Gastrocnemius medialis (tissue), 4 donors: Measurements from ENCODE around the gene IL13.

Source experiments
- POLR2A ChIP-seq, 2 donors: fragments of 450-650 bp; IDR thresholded peaks; one replicate each; pipeline ENCODE4 v1.6.1; 2017; ENCODE audit warnings: antibody characterized with exemption in 2 of 2, mild to moderate bottlenecking in 2 of 2, moderate library complexity in 2 of 2
- TF ChIP-seq, protein P1 (sequence below), 5 experiments: fragments of 450-650 bp in 3 of 5; fragments of 200-600 bp in 2 of 5; sonication (generic) in 2 of 5; IDR thresholded peaks in 4 of 5; conservative IDR thresholded peaks in 1 of 5; 1 replicate in 4 of 5; 2 replicates in 1 of 5; pipeline ENCODE4 v1.5.1; 2016 to 2019; ENCODE audit warnings: antibody characterized with exemption in 5 of 5, mild to moderate bottlenecking in 3 of 5, moderate library complexity in 3 of 5

GRCh38 chr5:132689513-132689912, 31.5 kb downstream of the IL13 start:
- TF ChIP-seq, protein P1, sequence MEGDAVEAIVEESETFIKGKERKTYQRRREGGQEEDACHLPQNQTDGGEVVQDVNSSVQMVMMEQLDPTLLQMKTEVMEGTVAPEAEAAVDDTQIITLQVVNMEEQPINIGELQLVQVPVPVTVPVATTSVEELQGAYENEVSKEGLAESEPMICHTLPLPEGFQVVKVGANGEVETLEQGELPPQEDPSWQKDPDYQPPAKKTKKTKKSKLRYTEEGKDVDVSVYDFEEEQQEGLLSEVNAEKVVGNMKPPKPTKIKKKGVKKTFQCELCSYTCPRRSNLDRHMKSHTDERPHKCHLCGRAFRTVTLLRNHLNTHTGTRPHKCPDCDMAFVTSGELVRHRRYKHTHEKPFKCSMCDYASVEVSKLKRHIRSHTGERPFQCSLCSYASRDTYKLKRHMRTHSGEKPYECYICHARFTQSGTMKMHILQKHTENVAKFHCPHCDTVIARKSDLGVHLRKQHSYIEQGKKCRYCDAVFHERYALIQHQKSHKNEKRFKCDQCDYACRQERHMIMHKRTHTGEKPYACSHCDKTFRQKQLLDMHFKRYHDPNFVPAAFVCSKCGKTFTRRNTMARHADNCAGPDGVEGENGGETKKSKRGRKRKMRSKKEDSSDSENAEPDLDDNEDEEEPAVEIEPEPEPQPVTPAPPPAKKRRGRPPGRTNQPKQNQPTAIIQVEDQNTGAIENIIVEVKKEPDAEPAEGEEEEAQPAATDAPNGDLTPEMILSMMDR (IDR thresholded peaks at IDR 0.05 in 4 of 5, conservative IDR thresholded peaks at IDR 0.05 in 1 of 5) = no peak
- TF ChIP-seq POLR2A (IDR thresholded peaks at IDR 0.05) = no peak
